ENCODE data around the gene SCYL3.
"Not testable (repeated sequence)": the region's sequence is repeated elsewhere in the genome, so short reads cannot be mapped to it uniquely, and the experiment has no call there.

SCYL3 gene

GRCh38 chr1:169921080-169921479, 27.4 kb upstream of the SCYL3 start:
- Histone ChIP-seq H3K9me3 (ENCODE audit: control insufficient read depth, low read depth, low read length) (no peaks in the 10 kb centered on the region), H3K9ac (ENCODE audit: low read length) (no peak overlapping the region), H3K27me3 (ENCODE audit: control insufficient read depth, insufficient read depth, low read length) (no peaks in the 10 kb centered on the region), H3K36me3 (ENCODE audit: control insufficient read depth, low read depth, low read length) (no peaks in the 10 kb centered on the region), H3K27ac (ENCODE audit: low read length) (no peak overlapping the region), H3K4me1 (ENCODE audit: control insufficient read depth, low read depth, low read length) (no peaks in the 10 kb centered on the region), H3K4me3 (ENCODE audit: low read length) (no peak overlapping the region)

- H3K4me3 ChIP-seq (ENCODE audit: low read length): no peak overlapping the region
Measured at GRCh38 chr1:169918927-169919326, 25.2 kb upstream of the SCYL3 start.

GRCh38 chr1:169918220-169918619, 24.5 kb upstream of the SCYL3 start:
- not testable (repeated sequence) for H3K27ac ChIP-seq (ENCODE audit: low read length); H3K4me1 ChIP-seq (ENCODE audit: control insufficient read depth, low read depth, low read length); H3K9ac ChIP-seq (ENCODE audit: low read length); H3K27me3 ChIP-seq (ENCODE audit: control insufficient read depth, insufficient read depth, low read length); H3K36me3 ChIP-seq (ENCODE audit: control insufficient read depth, low read depth, low read length); H3K4me3 ChIP-seq (ENCODE audit: low read length); H3K9me3 ChIP-seq (ENCODE audit: control insufficient read depth, low read depth, low read length)

More at GRCh38 chr1:169918927-169919326, 25.2 kb upstream of the SCYL3 start:
- no peak overlapping the region for H3K9ac ChIP-seq (ENCODE audit: low read length)
- no peaks in the 10 kb centered on the region for H3K36me3 ChIP-seq (ENCODE audit: control insufficient read depth, low read depth, low read length)
- no peak overlapping the region for H3K27ac ChIP-seq (ENCODE audit: low read length)
- no peaks in the 10 kb centered on the region for H3K27me3 ChIP-seq (ENCODE audit: control insufficient read depth, insufficient read depth, low read length)
- H3K4me1 ChIP-seq (ENCODE audit: control insufficient read depth, low read depth, low read length): no peaks in the 10 kb centered on the region
- no peaks in the 10 kb centered on the region for H3K9me3 ChIP-seq (ENCODE audit: control insufficient read depth, low read depth, low read length)

- Histone ChIP-seq H3K9me3 (ENCODE audit: control insufficient read depth, low read depth, low read length) (no peaks in the 10 kb centered on the region), H3K4me1 (ENCODE audit: control insufficient read depth, low read depth, low read length) (no peaks in the 10 kb centered on the region), H3K9ac (ENCODE audit: low read length) (no peak overlapping the region), H3K36me3 (ENCODE audit: control insufficient read depth, low read depth, low read length) (no peaks in the 10 kb centered on the region), H3K27ac (ENCODE audit: low read length) (no peak overlapping the region), H3K27me3 (ENCODE audit: control insufficient read depth, insufficient read depth, low read length) (no peaks in the 10 kb centered on the region), H3K4me3 (ENCODE audit: low read length) (no peak overlapping the region)
Measured at GRCh38 chr1:169915150-169915549, 21.5 kb upstream of the SCYL3 start.

GRCh38 chr1:169914531-169914930, 20.8 kb upstream of the SCYL3 start:
- H3K27me3 ChIP-seq (ENCODE audit: control insufficient read depth, insufficient read depth, low read length): no peaks in the 10 kb centered on the region
- H3K9me3 ChIP-seq (ENCODE audit: control insufficient read depth, low read depth, low read length): no peaks in the 10 kb centered on the region
- no peak overlapping the region for H3K9ac ChIP-seq (ENCODE audit: low read length)
- H3K4me3 ChIP-seq (ENCODE audit: low read length): no peak overlapping the region
- H3K27ac ChIP-seq (ENCODE audit: low read length): no peak overlapping the region
- H3K36me3 ChIP-seq (ENCODE audit: control insufficient read depth, low read depth, low read length): no peaks in the 10 kb centered on the region
- no peaks in the 10 kb centered on the region for H3K4me1 ChIP-seq (ENCODE audit: control insufficient read depth, low read depth, low read length)

- Histone ChIP-seq H3K36me3 (ENCODE audit: control insufficient read depth, low read depth, low read length) (no peaks in the 10 kb centered on the region), H3K27ac (ENCODE audit: low read length) (no peak overlapping the region), H3K4me1 (ENCODE audit: control insufficient read depth, low read depth, low read length) (no peaks in the 10 kb centered on the region), H3K4me3 (ENCODE audit: low read length) (no peak overlapping the region), H3K9ac (ENCODE audit: low read length) (no peak overlapping the region), H3K27me3 (ENCODE audit: control insufficient read depth, insufficient read depth, low read length) (no peaks in the 10 kb centered on the region), H3K9me3 (ENCODE audit: control insufficient read depth, low read depth, low read length) (no peaks in the 10 kb centered on the region)
Measured at GRCh38 chr1:169909499-169909898, 15.8 kb upstream of the SCYL3 start.

- no peaks in the 10 kb centered on the region for H3K27me3 ChIP-seq (ENCODE audit: control insufficient read depth, insufficient read depth, low read length)
- H3K27ac ChIP-seq (ENCODE audit: low read length): no peak overlapping the region
- H3K4me3 ChIP-seq (ENCODE audit: low read length): no peak overlapping the region
- H3K4me1 ChIP-seq (ENCODE audit: control insufficient read depth, low read depth, low read length): no peaks in the 10 kb centered on the region
- no peaks in the 10 kb centered on the region for H3K9me3 ChIP-seq (ENCODE audit: control insufficient read depth, low read depth, low read length)
- no peak overlapping the region for H3K9ac ChIP-seq (ENCODE audit: low read length)
- H3K36me3 ChIP-seq (ENCODE audit: control insufficient read depth, low read depth, low read length): no peaks in the 10 kb centered on the region
Measured at GRCh38 chr1:169906938-169907337, 13.2 kb upstream of the SCYL3 start.

GRCh38 chr1:169904834-169905233, 11.1 kb upstream of the SCYL3 start:
- Histone ChIP-seq H3K4me3 (ENCODE audit: low read length) (no peak overlapping the region), H3K9me3 (ENCODE audit: control insufficient read depth, low read depth, low read length) (no peaks in the 10 kb centered on the region), H3K36me3 (ENCODE audit: control insufficient read depth, low read depth, low read length) (no peaks in the 10 kb centered on the region), H3K27ac (ENCODE audit: low read length) (no peak overlapping the region), H3K9ac (ENCODE audit: low read length) (no peak overlapping the region), H3K27me3 (ENCODE audit: control insufficient read depth, insufficient read depth, low read length) (no peaks in the 10 kb centered on the region), H3K4me1 (ENCODE audit: control insufficient read depth, low read depth, low read length) (no peaks in the 10 kb centered on the region)

- Histone ChIP-seq H3K9ac (ENCODE audit: low read length) (no peak overlapping the region), H3K27me3 (ENCODE audit: control insufficient read depth, insufficient read depth, low read length) (no peaks in the 10 kb centered on the region), H3K4me1 (ENCODE audit: control insufficient read depth, low read depth, low read length) (no peaks in the 10 kb centered on the region), H3K4me3 (ENCODE audit: low read length) (no peak overlapping the region), H3K9me3 (ENCODE audit: control insufficient read depth, low read depth, low read length) (no peaks in the 10 kb centered on the region), H3K27ac (ENCODE audit: low read length) (no peak overlapping the region), H3K36me3 (ENCODE audit: control insufficient read depth, low read depth, low read length) (no peaks in the 10 kb centered on the region)
Measured at GRCh38 chr1:169902751-169903150, 9.1 kb upstream of the SCYL3 start.

- no peaks in the 10 kb centered on the region for H3K9me3 ChIP-seq (ENCODE audit: control insufficient read depth, low read depth, low read length)
- H3K27me3 ChIP-seq (ENCODE audit: control insufficient read depth, insufficient read depth, low read length): no peaks in the 10 kb centered on the region
- H3K4me1 ChIP-seq (ENCODE audit: control insufficient read depth, low read depth, low read length): no peaks in the 10 kb centered on the region
- H3K9ac ChIP-seq (ENCODE audit: low read length): no peak overlapping the region
- H3K4me3 ChIP-seq (ENCODE audit: low read length): no peak overlapping the region
- no peaks in the 10 kb centered on the region for H3K36me3 ChIP-seq (ENCODE audit: control insufficient read depth, low read depth, low read length)
- no peak overlapping the region for H3K27ac ChIP-seq (ENCODE audit: low read length)
Measured at GRCh38 chr1:169901115-169901514, 7.4 kb upstream of the SCYL3 start.

- no peaks in the 10 kb centered on the region for H3K36me3 ChIP-seq (ENCODE audit: control insufficient read depth, low read depth, low read length)
- no peaks in the 10 kb centered on the region for H3K27me3 ChIP-seq (ENCODE audit: control insufficient read depth, insufficient read depth, low read length)
- no peaks in the 10 kb centered on the region for H3K9me3 ChIP-seq (ENCODE audit: control insufficient read depth, low read depth, low read length)
- no peak overlapping the region for H3K27ac ChIP-seq (ENCODE audit: low read length)
- no peak overlapping the region for H3K4me3 ChIP-seq (ENCODE audit: low read length)
- peaks cover 4% of the 10 kb centered on the region for H3K4me1 ChIP-seq (ENCODE audit: control insufficient read depth, low read depth, low read length)
- no peak overlapping the region for H3K9ac ChIP-seq (ENCODE audit: low read length)
Measured at GRCh38 chr1:169900571-169900970, 6.9 kb upstream of the SCYL3 start.

- H3K9me3 ChIP-seq (ENCODE audit: control insufficient read depth, low read depth, low read length): no peaks in the 10 kb centered on the region
- H3K36me3 ChIP-seq (ENCODE audit: control insufficient read depth, low read depth, low read length): no peaks in the 10 kb centered on the region
- H3K4me3 ChIP-seq (ENCODE audit: low read length): no peak overlapping the region
- H3K4me1 ChIP-seq (ENCODE audit: control insufficient read depth, low read depth, low read length): peaks cover 8% of the 10 kb centered on the region
- H3K27me3 ChIP-seq (ENCODE audit: control insufficient read depth, insufficient read depth, low read length): no peaks in the 10 kb centered on the region
- no peak overlapping the region for H3K27ac ChIP-seq (ENCODE audit: low read length)
- H3K9ac ChIP-seq (ENCODE audit: low read length): no peak overlapping the region
Measured at GRCh38 chr1:169899519-169900217, 6.0 kb upstream of the SCYL3 start.
